Stimulated activated CD4-positive, alpha-beta T cell treated with anti-CD3 and anti-CD28 coated beads, Interleukin-2, amount 100 ng/mL, for 4 hours (primary cell): ENCODE results near the gene ANKMY1.

Experiments
- DNase-seq: peaks from one replicate; pipeline ENCODE4 v3.0.0-alpha.2; 2020; ENCODE audit warnings: low read depth

Gene ANKMY1

DNA sequence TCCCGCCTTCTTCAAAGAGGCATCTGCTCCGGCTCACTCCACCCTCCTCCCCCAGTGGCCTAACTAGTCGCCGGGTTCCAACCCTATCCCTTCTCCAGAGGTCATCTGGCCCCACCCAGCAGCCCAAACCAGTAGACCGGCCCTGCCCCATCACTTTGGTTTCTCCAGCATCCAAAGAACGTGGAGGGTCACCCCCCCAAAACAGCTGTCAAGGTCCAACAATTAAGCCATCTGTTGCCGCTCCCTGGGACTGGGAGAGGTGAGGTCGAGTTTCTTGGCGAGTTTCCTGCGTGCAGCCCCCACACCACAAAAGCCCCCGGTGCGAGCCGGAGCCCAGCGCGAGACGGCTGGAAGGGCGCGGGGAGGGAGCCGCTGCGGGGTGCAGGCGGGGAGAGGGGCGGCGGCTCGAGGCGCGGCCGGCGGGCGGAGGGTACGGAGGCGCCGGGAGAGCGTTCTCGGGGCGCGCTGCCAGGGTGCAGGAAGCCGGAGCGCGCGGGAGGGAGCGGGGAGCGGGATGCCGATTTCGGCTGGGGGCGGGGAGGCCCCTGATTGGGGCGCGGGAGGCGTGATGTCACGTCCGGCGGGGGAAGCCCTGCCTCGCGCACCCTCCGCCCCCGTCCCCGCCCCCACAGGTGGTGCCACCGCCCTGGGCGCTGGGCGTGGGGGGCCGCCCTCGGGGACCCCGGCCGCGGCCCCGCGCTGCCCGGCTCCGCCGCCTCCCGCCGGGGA is 122.9 kb downstream of the ANKMY1 start:
- DNase-seq: peak; percentile 86

DNA sequence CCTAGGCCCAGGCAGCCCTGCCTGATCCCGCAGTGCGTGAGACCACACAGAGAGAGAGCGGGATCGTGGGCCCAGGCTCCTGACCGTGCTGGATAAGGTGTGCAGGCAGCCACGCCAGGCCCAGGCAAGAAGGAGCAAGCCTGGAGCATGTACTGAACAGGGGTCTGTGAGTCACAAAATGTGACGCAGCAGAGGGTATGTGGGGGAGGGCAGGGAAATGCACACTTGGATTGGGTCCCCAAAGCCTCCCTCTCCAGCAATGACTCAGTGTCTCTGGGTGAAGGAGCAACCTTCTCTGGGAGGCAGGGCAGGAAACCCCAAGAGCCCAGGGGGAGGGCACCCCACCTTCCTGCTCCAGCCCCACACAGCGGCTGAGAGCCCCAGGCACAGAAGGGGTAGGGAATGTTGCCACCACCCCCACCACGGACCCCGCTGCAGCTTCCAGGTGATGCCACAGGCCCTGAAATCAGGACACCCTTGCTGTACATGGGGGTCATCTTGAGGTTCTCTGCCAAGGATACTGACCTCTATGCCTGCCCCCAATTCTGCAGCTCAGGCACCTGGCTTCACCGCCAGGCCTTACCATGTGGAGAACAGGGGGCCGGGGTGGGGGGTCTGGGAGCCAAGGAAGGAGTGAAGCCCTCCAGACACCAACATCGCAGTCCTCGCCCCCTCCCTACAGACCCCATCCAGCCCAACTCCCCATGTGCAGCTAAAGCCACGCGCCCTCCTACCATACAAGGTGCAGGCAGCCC is 123.6 kb downstream of the ANKMY1 start:
- no peak for DNase-seq

DNA sequence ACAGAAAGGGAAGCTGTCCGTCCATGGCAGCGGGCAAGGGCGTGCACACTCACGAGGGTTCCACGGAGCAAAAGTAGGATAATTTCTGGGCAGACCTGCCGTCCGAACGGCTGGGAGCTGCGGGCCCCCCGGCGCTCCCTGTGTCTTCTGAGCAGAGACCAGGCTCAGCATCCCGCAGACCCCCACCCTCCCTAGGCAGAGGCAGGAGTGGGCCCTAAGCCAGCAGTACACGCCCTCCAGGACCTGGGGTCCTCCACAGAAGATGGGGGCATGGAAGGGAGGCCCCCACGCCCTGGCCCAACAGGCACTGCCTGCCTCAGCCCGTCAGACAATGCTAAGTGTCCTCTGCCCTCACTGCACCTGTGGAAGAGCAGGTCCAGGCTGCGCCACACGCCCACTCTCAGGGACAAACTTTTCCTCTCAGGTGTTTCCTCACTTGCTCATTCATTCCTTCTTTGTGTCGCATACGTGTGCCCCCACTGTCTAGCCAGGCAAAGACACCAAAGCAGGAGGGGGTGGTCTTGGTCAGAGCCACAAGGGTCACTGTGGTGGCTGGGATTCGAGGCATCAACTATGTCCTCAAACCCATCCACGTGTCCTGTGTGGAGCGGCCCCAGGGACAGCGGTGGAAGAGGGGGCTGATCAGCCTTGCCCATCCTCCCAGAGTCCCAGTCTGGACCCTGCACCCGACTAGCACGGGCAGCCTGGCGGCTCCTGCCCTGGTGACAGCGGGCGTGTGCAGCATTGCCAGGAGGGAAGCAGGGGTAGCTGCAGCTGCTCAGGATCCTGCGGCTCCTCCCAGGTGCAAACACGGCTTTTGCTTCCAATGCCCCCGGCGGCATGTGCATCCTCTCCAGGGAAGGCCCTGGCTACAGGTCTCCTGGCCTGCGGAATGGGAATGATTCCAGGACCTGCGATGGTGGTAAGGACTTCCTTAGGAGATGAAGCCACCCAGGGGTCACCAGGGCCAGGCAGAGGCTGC is 124.7 kb downstream of the ANKMY1 start:
- DNase-seq: no peak

DNA sequence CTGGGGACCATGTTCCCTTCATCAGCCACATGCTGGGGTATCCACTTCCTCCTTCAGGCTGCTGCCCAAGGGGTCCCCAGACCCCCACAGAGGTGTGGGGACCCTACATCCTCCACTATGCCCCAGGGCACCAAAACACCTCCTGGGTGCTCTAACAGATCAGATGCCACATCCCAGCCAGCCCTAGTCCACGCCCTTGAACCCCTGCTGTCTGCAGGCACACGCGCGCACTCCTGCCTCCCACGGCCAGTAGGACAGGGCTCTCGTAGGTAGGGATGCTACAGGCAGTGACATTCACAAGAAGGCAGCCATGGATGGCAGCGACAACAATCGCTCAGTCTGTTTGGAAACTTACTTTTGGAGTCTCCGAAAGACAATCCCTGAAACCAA is 125.4 kb downstream of the ANKMY1 start:
- DNase-seq: no peak

DNA sequence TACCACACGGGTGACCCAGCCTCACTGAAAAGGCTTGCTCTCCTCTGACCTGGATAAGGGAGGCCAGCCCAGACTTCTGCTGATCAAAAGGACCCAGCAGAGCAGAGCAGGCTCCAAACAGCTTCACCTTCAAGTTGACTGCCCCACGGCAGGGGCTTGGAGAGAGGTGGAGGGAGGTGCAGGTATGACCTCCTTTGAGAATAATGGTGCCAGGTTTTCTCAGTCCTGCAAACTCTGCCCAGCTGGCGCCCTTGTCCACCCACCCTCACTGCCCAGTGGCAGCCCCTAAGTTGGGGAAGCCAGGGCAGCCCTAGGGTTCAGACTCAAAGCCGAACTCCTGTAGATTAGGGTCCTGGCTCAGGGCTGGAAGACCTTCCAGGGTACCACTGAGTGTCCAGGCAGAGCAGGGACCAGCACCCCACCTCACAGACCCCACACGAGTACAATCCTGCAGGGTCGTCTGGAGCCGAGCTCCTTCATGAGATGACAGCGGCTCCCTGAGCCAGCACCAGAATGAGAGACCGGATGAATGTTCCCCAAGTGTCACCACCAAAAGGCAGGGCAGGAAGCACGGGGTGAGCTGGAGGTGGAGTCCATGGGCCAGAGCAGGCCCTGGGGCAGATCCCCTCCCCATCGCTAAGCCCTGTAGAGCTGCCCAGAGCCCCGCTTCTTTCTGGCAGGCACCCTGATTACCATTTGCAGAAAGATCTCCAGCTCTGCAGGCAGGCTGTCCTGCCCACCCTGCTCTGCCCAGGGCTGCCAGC is 125.9 kb downstream of the ANKMY1 start:
- no peak for DNase-seq

DNA sequence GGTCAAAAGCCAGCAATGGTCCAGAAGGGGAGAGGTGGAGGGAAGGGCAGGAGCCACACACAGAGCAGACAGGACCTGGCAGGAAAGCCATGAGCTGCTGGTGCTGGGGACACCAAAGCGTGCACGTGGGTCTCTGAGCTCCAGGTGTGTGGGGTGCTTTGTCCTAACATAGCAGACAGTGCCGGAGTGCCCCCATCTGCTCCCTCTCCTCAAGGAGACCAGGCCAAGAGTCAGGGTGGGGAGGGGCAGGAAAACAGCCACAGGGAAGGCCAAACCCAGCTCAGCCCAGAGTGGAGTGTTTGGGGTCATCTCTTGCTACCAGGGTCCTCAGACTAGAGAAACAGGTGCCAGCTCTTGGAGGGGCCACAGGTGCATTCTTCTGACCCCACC is 126.5 kb downstream of the ANKMY1 start:
- no peak for DNase-seq

DNA sequence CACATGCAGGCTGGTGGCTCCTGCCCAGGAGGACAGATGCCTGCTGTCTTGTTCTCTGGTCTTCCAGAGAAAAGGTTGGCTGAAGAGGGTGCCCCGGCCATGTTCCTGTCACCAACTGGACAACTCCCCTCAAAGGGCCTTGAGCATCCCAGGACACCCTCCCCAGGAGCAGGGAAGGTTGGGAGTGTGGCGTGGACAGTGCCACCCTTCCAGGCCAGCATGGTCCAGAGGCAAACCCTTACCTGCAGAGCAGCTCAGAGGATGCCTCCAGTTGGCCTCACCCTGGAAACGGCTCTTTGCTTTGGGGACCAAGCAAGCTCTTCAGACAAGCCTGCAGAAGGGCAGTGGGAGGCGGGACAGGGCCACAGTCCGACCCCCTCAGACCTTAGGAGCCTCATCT is 127.2 kb downstream of the ANKMY1 start:
- DNase-seq: no peak

DNA sequence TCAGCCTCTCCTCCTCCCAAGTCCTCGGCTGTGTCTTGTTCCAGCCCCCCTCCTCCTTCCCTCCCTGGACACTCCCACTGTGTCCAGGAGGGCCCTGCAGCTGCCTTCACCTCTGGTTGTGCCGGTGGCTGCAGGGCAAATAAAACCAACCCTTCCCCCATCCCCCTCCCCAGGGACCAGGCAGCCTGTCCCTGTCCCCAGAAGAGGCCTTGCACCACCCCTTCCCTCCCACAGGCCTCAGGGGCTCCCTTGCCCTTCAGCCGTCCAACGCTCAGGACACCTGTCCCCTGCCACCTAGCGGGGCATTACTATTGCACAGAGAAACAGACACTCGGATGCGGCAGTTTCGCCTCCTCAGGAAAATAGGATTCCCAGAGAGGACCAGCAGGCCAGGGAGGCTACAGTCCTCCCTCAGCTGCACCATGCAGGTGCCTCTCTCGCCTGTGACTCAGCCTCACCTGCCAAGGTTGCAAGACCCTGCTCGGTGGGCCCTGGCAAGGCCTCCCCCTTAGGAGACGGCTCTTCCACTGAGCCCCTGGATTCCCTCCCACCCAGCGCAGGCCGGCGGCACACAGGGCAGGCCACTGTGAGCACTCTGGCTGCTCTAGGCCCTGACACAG is 127.8 kb downstream of the ANKMY1 start:
- no peak for DNase-seq
